ENCODE results near the gene KRTAP4-7. TPM values are rescaled to one million over a fixed set of nuclear protein-coding genes. Genes with fewer than 3 reads are reported as not detected.
"Not testable (repeated sequence)": the region's sequence is repeated elsewhere in the genome, so short reads cannot be mapped to it uniquely, and the experiment has no call there.

KRTAP4-7 gene
- total RNA-seq (2014; rRNA removed): not detected in 2 replicates
- percentile 34 among the genes with signal in this experiment for Bru-seq, nascent RNA
- percentile 1 among the genes with signal in this experiment for BruChase-seq, experiment 1, labeled RNA remaining after a 6-hour chase
- BruChase-seq, experiment 2, labeled RNA remaining after a 2-hour chase: percentile 29 among the genes with signal in this experiment
- long read RNA-seq: 0 reads

DNA sequence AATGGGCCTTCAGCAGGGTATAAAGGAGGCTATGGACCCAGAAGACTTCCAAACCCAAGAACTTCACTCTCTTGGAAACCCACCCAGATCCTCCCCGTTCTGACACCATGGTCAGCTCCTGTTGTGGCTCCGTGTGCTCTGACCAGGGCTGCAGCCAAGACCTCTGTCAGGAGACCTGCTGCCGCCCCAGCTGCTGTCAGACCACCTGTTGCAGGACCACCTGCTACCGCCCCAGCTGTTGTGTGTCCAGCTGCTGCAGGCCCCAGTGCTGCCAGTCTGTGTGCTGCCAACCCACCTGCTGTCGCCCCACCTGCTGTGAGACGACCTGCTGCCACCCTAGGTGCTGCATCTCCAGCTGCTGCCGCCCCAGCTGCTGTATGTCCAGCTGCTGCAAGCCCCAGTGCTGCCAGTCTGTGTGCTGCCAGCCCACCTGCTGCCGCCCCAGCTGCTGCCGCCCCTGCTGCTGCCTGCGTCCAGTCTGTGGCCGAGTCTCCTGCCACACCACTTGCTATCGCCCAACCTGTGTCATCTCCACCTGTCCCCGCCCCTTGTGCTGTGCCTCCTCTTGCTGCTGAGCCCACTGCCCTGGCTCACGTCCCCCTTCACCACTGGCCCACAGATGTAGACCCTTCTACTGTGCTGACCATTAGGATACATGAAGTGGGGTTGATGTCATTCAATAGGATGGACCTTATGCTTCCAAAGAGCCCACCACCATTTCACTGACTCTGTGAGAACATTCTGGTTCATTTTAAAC is at the start of gene KRTAP4-7:
Gene KRTAP4-7 (plus strand): TSS at position 51 of the 757 bp plus-strand sequence. CDS start 57 bp downstream, at position 108.
- H2AFZ ChIP-seq (ENCODE audit: low read length); H3K79me2 ChIP-seq (ENCODE audit: low read length); BruUV-seq (replicated peaks); ATAC-seq; H4K20me1 ChIP-seq (ENCODE audit: low read length); intact Hi-C loops (cut with micrococcal nuclease); H3K9me3 ChIP-seq (ENCODE audit: low read length); H3F3A ChIP-seq (ENCODE audit: low read length, unreplicated experiment); H3K9ac ChIP-seq (ENCODE audit: low read length); H3K9me2 ChIP-seq (replicated peaks; ENCODE audit: low read length); CTCF ChIA-PET; H3K36me3 ChIP-seq (ENCODE audit: low read depth, low read length); H3K4me3 ChIP-seq (ENCODE audit: low read length); DNase-seq; POLR2A ChIA-PET (ENCODE audit: unreplicated experiment); H3K27me3 ChIP-seq (ENCODE audit: low read length): not testable (repeated sequence)
- Histone ChIP-seq H3K27ac (ENCODE audit: low read length) (peak within 1 kb of the TSS; percentile 81), H3K4me1 (ENCODE audit: insufficient read depth, low read length) (peaks cover 14% of the 10 kb centered on the region), H3K4me2 (ENCODE audit: low read length) (peak within 1 kb of the TSS; percentile 49)

DNA sequence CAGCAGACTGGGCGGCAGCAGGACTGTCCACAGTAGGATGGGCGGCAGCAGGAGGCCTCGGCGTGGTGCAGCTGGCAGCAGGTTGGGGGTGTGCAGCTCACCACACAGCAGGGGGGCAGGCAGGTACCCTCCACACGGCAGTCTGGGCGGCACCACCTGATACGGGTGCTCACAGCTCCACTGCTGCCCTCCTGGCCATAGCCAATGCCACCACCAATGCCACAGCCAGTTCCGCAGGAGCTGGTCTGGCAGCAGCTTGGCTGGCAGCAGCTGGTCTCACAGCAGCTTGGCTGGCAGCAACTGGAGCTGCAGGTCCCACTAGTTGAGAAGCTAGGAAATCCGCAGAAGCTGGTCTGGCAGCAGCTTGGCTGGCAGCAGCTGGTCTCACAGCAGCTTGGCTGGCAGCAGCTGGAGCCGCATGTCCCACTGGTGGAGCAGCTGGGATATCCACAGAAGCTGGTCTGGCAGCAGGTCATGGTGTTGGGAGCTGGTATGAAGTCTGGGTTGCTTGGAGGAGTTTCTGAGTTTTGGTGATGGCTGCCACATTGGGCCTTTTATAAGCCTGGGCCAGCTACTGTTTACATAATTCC is 49.5 kb upstream of the KRTAP4-7 start, which contains the start of gene KRTAP1-3:
Gene KRTAP1-3 (minus strand): TSS at position 529 of the 590 bp plus-strand sequence. CDS start 53 bp downstream, at position 476.
- H3K9ac ChIP-seq (ENCODE audit: low read length); H3F3A ChIP-seq (ENCODE audit: low read length, unreplicated experiment); H3K4me2 ChIP-seq (ENCODE audit: low read length); H3K4me3 ChIP-seq (ENCODE audit: low read length); H3K9me2 ChIP-seq (replicated peaks; ENCODE audit: low read length); H3K27ac ChIP-seq (ENCODE audit: low read length); BruUV-seq (replicated peaks); H3K79me2 ChIP-seq (ENCODE audit: low read length); CTCF ChIA-PET; H3K4me1 ChIP-seq (ENCODE audit: insufficient read depth, low read length); H4K20me1 ChIP-seq (ENCODE audit: low read length); H3K27me3 ChIP-seq (ENCODE audit: low read length); H2AFZ ChIP-seq (ENCODE audit: low read length); H3K36me3 ChIP-seq (ENCODE audit: low read depth, low read length); H3K9me3 ChIP-seq (ENCODE audit: low read length); POLR2A ChIA-PET (ENCODE audit: unreplicated experiment); intact Hi-C loops (cut with micrococcal nuclease); DNase-seq; ATAC-seq: not testable (repeated sequence)

DNA sequence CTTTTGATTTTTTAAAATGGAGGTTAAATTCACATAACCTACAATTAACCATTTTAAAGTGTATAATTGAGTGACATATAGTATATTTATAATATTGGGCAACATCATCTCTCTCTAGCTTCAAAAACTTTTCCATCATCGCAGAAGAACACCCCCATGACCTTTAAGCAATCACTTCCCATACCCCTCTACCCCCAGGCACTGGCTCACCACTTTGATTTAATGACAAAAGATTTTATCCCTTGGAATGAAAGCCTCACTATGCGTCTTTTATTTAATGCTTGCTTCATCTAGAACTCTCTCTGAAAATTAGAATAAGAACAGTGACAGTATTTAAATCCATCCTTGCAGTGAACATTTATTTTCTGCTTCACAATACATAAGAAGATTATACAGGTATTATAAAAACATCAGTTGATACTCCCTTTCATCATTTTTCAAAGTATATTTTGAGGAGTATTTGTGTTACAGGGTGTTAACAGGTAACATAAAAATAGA is 46.0 kb upstream of the KRTAP4-7 start:
- no peak overlapping the region for H3K27ac ChIP-seq (ENCODE audit: low read length)
- H3K79me2 ChIP-seq (ENCODE audit: low read length): no peaks in the 10 kb centered on the region
- ChIA-PET POLR2A (ENCODE audit: unreplicated experiment) (no interaction called here), CTCF (no interaction called here)
- H3K36me3 ChIP-seq (ENCODE audit: low read depth, low read length): no peaks in the 10 kb centered on the region
- BruUV-seq (replicated peaks): no TSS peak
- H3K9ac ChIP-seq (ENCODE audit: low read length): no peak overlapping the region
- ATAC-seq (no peak), DNase-seq (no peak)
- H3K9me3 ChIP-seq (ENCODE audit: low read length): no peaks in the 10 kb centered on the region
- peaks cover 6% of the 10 kb centered on the region for H3K4me1 ChIP-seq (ENCODE audit: insufficient read depth, low read length)
- H4K20me1 ChIP-seq (ENCODE audit: low read length): no peaks in the 10 kb centered on the region
- intact Hi-C loops (cut with micrococcal nuclease): no loop called here
- no peak overlapping the region for H3K4me3 ChIP-seq (ENCODE audit: low read length)
- TF ChIP-seq EZH2 (IDR thresholded peaks at IDR 0.05; ENCODE audit: low read length, unreplicated experiment) (no peak), EZH2phosphoT487 (IDR thresholded peaks at IDR 0.05; ENCODE audit: borderline replicate concordance, low read length) (no peak)
- TF ChIP-seq, protein P1, sequence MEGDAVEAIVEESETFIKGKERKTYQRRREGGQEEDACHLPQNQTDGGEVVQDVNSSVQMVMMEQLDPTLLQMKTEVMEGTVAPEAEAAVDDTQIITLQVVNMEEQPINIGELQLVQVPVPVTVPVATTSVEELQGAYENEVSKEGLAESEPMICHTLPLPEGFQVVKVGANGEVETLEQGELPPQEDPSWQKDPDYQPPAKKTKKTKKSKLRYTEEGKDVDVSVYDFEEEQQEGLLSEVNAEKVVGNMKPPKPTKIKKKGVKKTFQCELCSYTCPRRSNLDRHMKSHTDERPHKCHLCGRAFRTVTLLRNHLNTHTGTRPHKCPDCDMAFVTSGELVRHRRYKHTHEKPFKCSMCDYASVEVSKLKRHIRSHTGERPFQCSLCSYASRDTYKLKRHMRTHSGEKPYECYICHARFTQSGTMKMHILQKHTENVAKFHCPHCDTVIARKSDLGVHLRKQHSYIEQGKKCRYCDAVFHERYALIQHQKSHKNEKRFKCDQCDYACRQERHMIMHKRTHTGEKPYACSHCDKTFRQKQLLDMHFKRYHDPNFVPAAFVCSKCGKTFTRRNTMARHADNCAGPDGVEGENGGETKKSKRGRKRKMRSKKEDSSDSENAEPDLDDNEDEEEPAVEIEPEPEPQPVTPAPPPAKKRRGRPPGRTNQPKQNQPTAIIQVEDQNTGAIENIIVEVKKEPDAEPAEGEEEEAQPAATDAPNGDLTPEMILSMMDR (conservative IDR thresholded peaks at IDR 0.05; ENCODE audit: low read depth, low read length): no peak
- H3K9me2 ChIP-seq (replicated peaks; ENCODE audit: low read length): no peaks in the 10 kb centered on the region
- H3K4me2 ChIP-seq (ENCODE audit: low read length): no peak overlapping the region
- H3F3A ChIP-seq (ENCODE audit: low read length, unreplicated experiment): no peaks in the 10 kb centered on the region
- H3K27me3 ChIP-seq (ENCODE audit: low read length): no peaks in the 10 kb centered on the region
- no peak overlapping the region for H2AFZ ChIP-seq (ENCODE audit: low read length)

GRCh38 chr17:41040783-41041571 is 43.0 kb upstream of the KRTAP4-7 start, which contains the start of gene KRTAP1-1:
Gene KRTAP1-1 (minus strand): TSS chr17:41041450. CDS start chr17:41041397, 53 bp downstream.
- H3K4me2 ChIP-seq (ENCODE audit: low read length); CTCF ChIA-PET; BruUV-seq (replicated peaks); H3K36me3 ChIP-seq (ENCODE audit: low read depth, low read length); H2AFZ ChIP-seq (ENCODE audit: low read length); ATAC-seq; H3K79me2 ChIP-seq (ENCODE audit: low read length); H3K4me3 ChIP-seq (ENCODE audit: low read length); H3F3A ChIP-seq (ENCODE audit: low read length, unreplicated experiment); H3K4me1 ChIP-seq (ENCODE audit: insufficient read depth, low read length); H3K9ac ChIP-seq (ENCODE audit: low read length); H3K27me3 ChIP-seq (ENCODE audit: low read length); H3K9me2 ChIP-seq (replicated peaks; ENCODE audit: low read length); intact Hi-C loops (cut with micrococcal nuclease); POLR2A ChIA-PET (ENCODE audit: unreplicated experiment); H3K9me3 ChIP-seq (ENCODE audit: low read length); H4K20me1 ChIP-seq (ENCODE audit: low read length); H3K27ac ChIP-seq (ENCODE audit: low read length); DNase-seq: not testable (repeated sequence)

Data from PC-3 (cell line).